NCI-H128 (cell line): Measurements from ENCODE around the gene CLMP.
"Not testable (repeated sequence)": the region's sequence is repeated elsewhere in the genome, so short reads cannot be mapped to it uniquely, and the experiment has no call there.

Experiments
- DNase-seq: peaks from one replicate; lab custom pipeline; 2025; ENCODE audit not compliant: unreplicated experiment; lab: John Stamatoyannopoulos, UW

Gene CLMP

DNA sequence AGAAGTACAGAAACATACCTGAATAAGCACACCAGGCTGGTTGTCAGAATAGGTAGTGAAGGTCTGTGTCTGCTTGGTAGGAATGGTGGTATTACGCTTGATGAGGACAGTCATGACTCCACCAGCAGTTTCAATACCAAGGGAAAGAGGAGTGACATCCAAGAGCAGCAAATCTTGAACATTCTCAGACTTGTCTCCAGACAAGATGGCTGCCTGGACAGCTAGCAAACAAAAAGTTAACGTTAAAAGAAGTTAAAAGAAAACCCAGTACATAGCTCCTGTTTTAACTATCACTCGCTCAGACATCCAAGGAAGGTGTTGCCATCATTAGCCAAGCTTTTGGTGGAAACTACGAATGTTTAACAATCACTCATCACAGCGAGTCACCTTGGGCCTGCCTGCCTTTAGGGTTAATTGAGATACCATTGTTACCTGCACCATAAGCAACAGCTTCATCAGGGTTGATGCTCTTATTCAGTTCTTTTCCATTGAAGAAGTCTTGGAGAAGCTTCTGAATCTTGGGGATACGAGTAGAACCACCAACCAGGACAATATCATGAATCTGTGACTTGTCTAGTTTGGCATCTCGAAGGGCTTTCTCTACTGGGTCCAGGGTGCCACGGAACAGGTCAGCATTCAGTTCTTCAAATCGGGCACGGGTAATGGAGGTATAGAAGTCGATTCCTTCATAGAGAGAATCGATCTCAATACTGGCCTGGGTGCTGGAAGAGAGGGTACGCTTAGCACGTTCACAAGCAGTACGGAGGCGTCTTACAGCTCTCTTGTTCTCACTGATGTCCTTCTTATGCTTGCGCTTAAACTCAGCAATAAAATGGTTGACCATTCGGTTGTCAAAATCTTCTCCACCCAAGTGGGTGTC lies 135.8 kb downstream of the CLMP start:
- not testable (repeated sequence) for DNase-seq

DNA sequence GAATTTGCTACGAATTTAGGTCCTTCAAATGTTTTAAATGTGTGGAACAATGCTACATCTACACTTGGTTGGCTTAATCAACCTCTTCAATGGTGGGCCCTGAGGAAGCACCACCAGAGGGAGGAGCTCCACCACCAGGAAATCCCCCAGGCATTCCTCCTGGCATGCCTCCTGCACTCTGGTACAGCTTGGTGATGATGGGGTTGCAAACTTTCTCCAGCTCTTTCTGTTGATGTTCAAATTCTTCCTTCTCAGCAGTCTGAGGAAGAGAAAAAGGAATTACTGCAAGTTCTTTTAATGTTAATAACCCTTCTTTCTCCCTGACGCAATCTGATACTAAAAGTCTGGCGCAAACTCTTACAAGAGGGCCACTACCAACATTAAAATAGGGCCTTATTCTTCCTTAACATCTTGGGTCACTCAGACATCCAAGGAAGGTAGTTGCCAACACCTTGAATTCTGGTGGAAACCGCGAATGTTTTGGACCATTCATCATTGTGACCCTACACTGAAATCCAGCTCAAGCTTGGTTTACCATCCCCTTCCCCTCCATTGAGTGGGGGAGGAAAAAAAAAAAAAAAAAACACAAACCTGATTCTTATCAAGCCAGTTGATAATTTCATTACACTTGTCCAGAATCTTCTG lies 137.3 kb downstream of the CLMP start:
- DNase-seq: no peak

DNA sequence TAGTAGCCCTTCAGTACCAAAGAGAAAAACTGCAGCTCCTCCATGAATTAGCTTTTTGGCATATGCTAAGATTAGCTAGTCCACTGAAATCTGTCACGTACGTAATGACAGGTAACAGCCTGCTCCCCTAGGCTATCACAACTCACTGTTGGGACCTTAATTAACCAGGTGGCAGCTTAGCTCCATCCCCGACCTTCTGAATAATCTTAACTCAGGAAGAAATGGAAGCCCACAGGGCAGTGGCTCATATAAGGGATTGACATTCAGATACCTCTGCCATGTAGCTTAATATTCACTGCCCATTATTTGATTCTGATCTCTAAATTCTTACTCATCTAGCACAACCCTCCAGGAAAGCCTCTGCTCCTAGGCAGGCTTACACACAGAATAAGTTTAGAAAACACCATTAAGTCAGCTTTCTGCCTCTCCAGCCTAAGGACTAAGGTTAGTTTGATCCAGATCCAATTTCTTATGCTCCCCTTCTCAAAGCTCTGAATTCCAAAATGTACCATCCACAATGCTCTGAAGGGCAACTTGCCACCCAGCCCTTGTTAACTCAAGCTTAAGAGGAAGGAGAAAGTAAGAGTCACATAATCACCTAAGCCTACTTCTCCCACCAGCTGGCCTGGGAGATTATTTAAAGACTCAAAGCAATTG lies 138.1 kb downstream of the CLMP start:
- DNase-seq: no peak

DNA sequence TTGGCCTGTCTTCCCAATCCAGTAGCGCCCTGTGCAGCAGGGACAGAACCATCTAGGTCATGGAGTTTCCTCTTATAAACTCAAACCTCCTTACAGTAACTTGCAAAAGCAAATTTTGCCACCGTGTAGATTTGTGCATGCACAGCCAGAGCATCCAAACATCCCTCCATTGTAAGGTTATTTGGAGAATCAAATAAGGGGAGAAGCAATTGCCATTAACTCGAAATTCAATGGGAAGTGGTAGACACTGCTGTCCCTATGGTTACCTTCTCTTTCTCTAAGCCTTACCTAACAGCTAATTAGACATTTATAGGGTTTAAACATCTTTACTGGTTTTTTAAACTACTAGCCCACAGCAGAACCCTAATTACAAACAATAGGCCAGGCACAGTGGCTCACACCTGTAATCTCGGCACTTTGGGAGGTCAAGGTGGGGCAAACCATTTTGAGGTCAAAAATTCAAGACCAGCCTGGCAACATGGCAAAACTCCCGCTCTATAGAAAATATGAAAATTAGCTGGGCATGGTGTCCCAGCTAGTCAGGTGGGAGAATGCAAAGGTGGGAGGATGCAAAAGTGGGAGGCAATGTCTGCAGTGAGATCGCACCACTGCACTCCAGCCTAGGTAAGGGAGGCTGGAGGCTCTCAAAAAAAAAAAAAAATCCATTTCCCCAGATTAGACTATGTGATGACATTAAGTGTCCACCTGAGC lies 139.7 kb downstream of the CLMP start:
- no peak for DNase-seq

DNA sequence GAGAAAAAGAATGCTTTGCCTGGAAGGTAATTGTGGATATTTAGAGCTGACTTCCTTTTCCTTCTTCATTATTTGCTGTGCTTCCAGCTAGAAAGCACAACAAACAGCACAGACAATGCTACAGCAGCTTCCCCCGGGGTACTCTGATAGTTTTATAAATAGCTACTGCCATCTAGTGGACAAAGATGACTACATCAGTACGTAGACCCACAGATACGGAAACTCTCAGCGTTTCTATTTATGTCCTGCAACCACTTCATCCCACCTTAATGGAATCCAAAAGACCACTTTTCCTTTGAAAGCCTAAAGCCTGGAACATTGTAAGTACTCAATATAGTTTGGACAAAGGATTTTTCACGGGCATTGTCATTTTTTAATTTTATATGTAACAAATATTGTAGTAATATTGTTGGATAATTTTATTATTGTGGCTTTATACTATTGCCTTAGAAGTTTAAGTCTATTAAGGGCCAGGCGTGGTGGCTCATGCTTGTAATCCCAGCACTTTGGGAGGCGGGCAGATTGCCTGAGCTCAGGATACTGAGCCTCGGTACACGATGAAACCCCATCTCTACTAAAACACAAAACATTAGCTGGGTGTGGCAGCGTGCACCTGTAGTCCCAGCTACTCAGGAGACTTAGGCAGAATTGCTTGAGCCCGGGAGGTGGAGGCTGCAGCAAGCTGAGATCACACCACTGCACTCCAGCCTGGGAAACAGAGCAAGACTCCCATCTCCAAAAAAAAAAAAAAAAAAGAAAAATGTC lies 140.6 kb downstream of the CLMP start:
- peak; percentile 58 for DNase-seq

DNA sequence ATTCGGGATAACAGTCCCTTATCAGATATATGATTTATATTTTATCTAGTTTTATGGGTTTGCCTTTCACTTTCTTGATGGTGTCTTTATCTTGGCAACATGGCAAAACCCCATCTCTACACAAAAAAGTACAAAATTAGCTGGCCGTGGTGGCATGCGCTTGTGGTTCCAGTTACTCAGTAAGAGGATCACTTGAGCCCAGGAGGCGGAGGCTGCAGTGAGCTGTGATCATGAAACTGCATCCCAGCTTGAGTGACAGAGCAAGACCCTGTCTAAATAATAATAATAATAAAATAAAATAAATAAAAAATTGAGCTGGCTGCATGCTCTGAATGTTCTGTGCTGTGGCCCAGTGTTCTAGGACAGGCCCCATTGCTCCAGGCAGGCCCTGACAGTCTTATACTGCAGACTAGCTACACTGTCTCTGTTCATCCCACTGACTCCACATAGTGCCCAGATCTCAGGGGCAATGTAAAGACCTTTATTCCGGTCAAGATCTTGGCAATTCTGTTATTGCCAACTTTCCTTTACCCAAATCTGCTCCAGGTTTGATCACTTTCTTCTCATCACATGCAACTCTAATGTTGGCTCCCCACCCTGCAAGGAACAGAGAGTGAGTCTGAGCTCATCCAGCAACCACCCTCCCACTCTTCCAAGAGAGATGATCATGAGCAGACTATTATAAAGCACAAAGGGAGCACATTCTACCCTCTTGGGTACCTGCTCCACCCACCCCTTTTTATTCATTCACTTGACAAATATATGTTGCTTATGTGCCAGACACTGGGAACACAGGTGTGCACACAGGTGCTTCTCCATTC lies 141.9 kb downstream of the CLMP start:
- no peak for DNase-seq

DNA sequence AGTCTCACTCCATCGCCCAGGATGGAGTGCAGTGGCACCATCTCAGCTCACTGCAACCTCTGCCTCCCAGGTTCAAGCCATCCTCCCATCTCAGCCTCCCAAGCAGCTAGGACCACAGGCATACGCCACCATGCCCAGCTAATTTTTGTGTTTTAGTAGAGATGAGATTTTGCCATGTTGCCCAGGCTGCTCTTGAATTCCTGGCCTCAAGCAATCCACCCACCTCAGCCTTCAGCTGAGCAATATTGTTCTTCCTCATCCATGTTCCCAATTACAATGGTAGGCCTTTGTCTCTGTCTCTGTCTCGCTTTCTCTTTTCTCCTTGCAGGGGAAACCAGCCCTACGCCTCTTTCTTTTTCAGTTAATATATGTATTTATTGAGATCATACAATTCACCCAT lies 143.4 kb downstream of the CLMP start:
- DNase-seq: no peak

DNA sequence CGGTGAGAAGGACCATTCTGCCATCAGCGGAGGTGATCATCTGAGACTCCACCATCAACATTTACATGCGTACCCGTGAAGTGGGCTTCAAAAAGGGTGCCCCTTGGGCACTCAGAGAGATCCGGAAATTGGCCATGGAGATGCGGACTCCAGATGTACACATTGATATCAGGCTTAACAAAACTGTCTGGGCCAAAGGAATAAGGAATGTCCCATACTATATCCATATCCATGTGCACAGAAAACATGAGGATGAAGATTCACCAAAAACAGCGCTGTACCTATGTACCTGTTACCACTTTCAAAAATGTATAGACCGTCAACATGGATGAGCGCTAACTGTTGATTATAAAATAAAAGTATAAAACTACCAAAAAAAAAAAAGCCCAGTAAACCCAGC lies 143.9 kb downstream of the CLMP start:
- no peak for DNase-seq

DNA sequence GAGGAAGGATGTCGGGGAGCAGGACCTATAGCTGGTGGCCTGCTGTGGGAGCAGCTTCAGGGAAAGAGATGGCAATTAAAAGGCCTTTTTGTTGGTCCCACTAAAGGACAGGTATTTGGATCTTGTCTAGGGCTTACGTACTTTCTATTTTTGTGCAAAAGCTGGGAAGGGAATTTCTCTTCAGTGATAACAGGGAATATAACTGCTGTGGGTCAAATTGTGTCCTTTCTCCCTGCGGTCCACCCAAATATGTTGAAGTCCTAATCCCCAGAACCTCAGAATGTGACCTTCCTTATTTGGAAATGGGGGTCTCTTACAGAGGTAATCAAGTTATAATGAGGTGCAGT lies 147.1 kb downstream of the CLMP start:
- no peak for DNase-seq

DNA sequence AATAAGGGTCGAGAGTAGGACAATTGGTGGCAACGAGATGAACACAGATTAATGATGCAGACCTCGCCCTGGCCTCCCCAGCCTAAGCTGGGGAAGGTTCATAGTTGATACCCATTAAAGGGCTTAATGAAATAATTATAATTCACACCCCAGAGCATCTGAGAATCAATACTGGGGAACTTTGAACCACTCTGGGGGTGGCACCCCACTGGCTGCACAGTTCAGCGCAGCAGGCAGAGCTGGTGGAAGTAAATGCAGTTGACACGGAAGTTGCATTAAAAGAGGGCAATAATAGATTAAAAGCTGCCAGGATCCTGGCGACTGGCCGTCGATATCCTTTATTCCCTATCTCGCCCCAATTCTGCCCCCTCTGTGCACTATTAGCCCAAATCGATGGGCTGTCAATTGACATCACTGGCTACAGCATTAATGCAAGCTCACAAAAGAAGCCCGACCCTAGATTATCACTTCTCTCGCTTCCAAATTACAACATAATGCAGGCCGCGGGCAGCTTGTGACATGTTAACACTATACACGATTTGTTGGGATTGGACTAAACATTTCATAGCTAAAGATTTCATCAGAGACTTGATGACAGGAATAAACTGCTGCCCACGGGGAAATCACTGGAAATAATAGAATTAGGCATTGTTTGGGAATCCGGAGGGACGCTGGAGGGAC lies 147.6 kb downstream of the CLMP start:
- no peak for DNase-seq

DNA sequence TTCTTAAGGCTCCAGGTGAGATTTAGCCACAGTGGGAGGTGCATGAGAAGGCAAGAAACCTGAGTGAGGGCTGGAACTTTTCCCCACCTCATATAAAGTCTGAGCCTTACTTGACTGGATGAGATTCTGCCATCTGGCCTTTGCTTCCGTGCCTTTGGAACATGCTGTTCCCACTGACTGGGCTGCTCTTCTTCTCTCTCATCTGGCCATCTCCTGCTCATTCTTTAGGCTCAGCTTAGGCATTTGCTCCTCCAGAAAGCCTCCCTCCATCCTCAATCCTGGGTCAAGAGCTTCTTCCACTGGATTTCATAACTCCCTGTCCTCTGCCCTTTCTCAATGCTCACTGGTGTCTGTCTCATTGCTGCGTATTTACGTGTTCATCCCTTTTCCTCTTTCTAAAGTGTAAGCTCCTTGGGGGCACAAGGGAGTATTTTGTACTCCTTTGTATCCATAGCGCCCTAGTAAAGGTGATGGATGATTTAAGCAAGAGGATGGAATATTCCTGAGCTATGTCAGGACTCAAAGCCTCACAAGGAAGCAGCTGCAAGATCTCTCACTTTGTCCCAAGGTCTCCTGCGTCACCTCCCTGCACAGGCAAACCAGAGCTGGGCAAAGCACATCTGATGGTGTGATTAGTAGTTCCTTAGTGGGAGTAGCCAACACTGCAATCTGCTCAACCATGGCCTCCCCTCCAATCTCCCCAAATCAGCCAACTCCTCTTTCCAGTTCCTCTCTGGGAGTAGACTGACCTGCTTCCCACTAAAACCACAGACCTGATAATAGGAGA lies 148.4 kb downstream of the CLMP start:
- no peak for DNase-seq

DNA sequence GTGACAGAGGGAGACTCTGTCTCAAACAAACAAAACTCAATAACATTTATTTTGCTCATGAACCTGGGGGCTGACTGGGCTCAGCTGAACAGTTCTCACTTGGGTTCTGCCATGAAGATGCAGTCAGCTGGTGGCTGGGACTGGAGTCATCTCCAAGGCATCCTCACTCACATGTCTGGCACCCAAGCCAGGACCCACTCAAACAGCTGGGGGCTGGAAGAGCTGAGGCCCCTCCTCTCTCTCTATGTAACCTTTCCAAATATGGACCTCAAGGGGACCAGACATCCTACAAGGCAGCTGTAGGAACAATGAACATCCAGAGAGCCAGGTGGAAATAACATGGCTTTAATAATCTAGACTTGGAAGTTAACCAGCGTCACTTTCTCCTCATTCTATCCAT lies 149.9 kb downstream of the CLMP start:
- no peak for DNase-seq

DNA sequence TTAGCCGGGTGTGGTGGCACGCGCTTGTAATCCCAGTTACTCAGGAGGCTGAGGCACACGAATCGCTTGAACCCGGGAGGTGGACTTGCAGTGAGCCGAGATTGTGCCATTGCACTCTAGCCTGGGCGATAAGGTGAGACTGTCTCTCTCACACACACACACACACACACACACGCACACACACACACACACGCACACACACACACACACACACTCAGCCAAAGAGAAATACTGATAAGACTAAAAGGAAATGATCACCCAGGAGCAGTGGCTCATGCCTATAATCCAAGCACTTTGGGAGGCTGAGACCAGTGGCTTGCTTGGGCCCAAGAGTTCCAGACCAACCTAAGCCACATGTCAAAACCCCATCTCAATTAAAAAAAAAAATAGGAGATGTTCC lies 153.9 kb downstream of the CLMP start:
- no peak for DNase-seq

DNA sequence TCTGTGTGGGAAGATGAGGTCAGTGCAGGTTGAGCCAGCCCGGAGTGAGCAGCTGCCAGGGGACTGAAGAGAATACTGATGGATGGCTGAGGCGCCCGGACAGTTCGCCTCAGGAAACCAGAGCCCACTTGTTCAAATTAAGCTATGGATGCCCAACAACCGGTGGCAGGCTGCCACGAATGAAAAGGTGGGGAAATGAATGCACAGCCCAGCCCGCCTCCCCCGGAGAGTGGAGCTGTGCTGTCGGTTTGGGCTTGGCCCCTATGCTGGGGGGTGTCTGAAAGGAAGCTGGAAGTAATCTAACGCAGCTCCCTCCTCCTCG lies 155.0 kb downstream of the CLMP start:
- no peak for DNase-seq

DNA sequence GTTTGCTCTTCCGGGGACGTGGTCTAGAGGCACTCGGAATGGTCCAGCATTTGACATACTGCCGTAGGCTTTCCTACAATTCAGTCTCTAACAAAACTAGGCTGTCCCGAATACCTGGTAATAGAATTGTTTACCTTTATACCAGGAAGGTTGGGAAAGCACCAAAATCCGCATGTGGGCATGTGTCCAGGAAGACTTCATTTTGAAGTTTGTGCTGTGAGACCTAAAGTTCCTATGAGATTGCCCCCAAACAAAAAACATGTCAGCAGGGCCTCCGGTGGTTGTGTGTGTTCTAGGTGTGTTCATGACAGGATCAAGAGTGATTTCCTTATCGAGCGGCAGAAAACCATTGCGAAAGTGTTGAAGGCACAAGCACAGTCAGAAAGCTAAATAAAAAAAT lies 159.2 kb downstream of the CLMP start:
- no peak for DNase-seq

DNA sequence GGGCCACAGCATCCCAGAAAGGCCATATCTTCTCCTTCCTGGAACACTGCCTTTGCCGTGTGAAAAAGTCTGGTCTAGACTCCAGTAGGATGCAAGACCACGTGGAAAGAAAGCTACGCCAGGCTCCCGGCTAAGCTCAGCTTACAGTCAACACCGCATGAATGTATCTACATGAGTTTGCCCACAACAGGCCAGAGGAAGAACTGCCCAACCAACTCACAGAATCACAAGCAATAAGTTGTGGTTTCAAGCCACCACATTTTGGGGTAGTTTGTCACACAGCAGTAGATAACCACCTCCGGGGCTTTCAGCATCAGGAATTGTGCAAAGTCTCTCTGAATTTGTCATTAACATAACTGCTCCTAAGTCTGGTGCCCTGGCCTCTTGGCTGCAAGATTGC lies 160.5 kb downstream of the CLMP start:
- DNase-seq: no peak

DNA sequence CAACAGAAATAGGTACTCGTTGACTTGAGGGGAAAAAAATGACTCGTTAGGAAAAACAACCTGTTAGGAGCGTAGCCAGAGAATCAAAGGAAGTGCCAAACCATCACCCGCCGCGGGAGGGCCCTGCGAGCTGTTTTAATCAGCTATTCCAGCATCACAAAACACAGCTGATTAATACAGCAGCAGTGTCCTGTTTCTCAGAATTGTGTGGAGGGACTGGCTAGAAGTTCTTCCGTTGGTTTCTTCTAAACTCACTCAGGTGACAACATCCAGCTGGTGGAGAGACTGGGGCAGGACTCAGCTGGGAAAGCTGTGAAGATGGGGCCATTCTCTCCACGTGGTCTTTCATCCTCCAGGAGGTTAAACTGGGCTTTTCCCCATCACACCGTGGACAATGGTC lies 161.2 kb downstream of the CLMP start:
- no peak for DNase-seq

DNA sequence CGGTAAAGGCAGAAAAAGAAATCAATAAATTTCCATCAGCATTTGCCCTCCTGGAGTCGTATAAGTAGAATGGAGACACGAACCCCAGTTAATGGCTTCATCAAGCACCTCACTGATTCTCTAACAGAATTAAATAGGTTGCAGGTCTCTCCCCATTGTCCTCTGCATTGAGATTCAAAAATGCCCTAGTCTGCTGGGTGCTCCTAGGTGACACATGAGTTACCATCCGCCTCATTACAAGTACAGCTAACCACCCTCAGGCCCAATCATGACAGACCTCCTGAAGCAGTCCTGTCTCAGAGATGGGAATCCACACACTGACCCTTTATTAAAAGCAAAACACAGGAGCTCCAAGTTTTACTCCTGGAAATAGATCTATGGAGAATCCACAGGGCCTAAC lies 164.5 kb downstream of the CLMP start:
- no peak for DNase-seq

DNA sequence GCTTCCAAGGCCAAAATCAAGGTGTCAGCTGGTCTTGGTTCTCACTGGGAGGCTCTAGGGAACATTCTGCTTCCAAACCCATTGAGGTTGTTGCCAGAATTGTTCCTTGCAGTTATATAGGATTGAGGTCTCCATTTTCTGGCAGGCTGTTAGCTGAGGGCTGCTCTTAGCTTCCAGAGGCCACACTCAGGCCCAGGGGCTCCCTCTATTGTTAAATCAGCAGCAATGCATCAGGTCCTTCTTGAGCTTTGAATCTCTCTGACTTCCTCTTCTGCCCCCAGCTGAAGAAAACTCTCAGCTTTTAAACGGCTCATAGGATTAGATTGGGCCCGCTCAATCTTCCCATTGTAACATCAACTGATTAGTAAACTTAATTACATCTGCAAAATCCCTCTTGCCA lies 174.1 kb downstream of the CLMP start:
- peak; percentile 7 for DNase-seq
